T-helper 1 cell treated with Interleukin-12 subunit alpha and Interleukin-12 subunit beta and Interleukin-4 antibody, amounts not matched to agents 30 μg/mL and 1 μg/mL, for 36 hours (primary cell): ENCODE results near the gene KLHL26.
"Not testable (repeated sequence)": the region's sequence is repeated elsewhere in the genome, so short reads cannot be mapped to it uniquely, and the experiment has no call there.

ENCODE experiments used
- H3K27ac Mint-ChIP-seq: one replicate; pipeline ENCODE4 v1.8.0; 2021; ENCODE audit warnings: mild to moderate bottlenecking, mixed read lengths
- H3K27me3 Mint-ChIP-seq: one replicate; pipeline ENCODE4 v1.8.0; 2021; ENCODE audit warnings: low read depth, mixed read lengths
- H3K36me3 Mint-ChIP-seq: one replicate; pipeline ENCODE4 v1.8.0; 2021; ENCODE audit warnings: low read depth, mixed read lengths
- H3K4me1 Mint-ChIP-seq: one replicate; pipeline ENCODE4 v1.8.0; 2021; ENCODE audit warnings: low read depth, mixed read lengths
- H3K4me3 Mint-ChIP-seq: one replicate; pipeline ENCODE4 v1.8.0; 2021; ENCODE audit warnings: mild to moderate bottlenecking, moderate library complexity, mixed read lengths
- H3K9me3 Mint-ChIP-seq: one replicate; pipeline ENCODE4 v1.8.0; 2021; ENCODE audit warnings: mixed read lengths

Gene KLHL26, protein sequence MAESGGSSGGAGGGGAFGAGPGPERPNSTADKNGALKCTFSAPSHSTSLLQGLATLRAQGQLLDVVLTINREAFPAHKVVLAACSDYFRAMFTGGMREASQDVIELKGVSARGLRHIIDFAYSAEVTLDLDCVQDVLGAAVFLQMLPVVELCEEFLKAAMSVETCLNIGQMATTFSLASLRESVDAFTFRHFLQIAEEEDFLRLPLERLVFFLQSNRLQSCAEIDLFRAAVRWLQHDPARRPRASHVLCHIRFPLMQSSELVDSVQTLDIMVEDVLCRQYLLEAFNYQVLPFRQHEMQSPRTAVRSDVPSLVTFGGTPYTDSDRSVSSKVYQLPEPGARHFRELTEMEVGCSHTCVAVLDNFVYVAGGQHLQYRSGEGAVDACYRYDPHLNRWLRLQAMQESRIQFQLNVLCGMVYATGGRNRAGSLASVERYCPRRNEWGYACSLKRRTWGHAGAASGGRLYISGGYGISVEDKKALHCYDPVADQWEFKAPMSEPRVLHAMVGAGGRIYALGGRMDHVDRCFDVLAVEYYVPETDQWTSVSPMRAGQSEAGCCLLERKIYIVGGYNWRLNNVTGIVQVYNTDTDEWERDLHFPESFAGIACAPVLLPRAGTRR

GRCh38 chr19:18636969-18637629 lies at the start of gene KLHL26:
TSS of gene KLHL26 (plus strand) at chr19:18637028. CDS start at chr19:18637055, 27 bp downstream.
- no peaks in the 10 kb centered on the region for H3K36me3 Mint-ChIP-seq
- H3K4me3 Mint-ChIP-seq, result peak within 1 kb of the TSS; percentile 95
- H3K27ac Mint-ChIP-seq, result peak within 1 kb of the TSS; percentile 97
- H3K9me3 Mint-ChIP-seq, result no peaks in the 10 kb centered on the region
- H3K27me3 Mint-ChIP-seq, result peaks cover 7% of the 10 kb centered on the region
- H3K4me1 Mint-ChIP-seq, result peaks cover 27% of the 10 kb centered on the region

DNA sequence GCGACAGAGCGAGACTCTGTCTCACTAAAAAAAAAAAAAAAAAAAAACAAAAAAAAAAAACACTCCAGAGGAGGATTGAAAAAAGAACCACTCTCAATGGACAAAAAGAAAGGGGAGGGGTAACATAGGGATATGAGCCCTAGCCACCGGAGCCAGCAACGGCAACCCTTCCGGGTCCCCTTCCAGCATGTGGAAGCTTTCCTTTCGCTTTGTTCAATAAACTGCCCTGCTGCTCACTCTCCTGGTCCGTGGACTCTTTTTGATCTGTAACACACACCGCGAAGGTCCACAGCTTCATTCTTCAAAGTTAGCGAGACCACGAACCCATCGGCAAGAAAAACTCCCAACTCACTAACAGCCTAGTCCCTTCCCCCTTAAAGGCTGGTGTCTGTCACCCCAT lies 49.3 kb upstream of the KLHL26 start:
- Mint-ChIP-seq H3K27ac (peak overlapping the region; percentile 95), H3K36me3 (peaks cover 11% of the 10 kb centered on the region), H3K9me3 (no peaks in the 10 kb centered on the region), H3K4me3 (peak overlapping the region; percentile 88), H3K4me1 (peaks cover 36% of the 10 kb centered on the region), H3K27me3 (no peaks in the 10 kb centered on the region)

DNA sequence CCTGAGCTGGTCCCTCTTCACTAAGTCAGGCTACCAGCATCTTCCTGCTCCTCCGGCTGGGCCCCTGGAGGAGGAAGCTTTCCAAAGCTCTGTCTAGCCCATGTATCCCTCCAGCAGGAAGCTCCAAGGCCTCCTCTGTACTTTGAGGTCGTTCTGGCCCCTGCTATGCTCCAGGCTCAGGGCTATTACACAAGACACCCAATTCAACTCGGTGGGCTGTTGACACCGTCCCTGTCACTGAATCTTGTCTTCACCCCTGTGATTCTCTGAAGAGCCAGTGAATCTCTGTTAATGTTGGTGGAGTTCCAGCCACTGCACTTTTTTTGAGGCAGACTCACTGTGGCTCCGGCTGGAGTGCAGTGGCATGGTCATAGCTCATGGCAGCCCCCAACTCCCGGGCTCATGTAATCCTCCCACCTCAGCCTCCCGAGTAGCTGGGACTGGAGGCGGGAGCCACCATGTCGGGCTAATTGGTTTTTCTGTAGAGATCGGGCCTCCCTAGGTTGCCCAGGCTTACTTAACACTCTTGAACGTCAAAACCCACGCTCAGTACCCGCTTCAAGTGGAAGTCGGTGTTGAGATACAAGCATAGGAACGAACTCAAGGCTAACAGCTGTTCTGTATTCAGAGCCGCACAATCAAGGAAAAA lies 48.7 kb upstream of the KLHL26 start:
- peaks cover 11% of the 10 kb centered on the region for H3K36me3 Mint-ChIP-seq
- no peaks in the 10 kb centered on the region for H3K27me3 Mint-ChIP-seq
- peak overlapping the region; percentile 88 for H3K4me3 Mint-ChIP-seq
- H3K9me3 Mint-ChIP-seq, result no peaks in the 10 kb centered on the region
- peak overlapping the region; percentile 95 for H3K27ac Mint-ChIP-seq
- H3K4me1 Mint-ChIP-seq, result peaks cover 36% of the 10 kb centered on the region

DNA sequence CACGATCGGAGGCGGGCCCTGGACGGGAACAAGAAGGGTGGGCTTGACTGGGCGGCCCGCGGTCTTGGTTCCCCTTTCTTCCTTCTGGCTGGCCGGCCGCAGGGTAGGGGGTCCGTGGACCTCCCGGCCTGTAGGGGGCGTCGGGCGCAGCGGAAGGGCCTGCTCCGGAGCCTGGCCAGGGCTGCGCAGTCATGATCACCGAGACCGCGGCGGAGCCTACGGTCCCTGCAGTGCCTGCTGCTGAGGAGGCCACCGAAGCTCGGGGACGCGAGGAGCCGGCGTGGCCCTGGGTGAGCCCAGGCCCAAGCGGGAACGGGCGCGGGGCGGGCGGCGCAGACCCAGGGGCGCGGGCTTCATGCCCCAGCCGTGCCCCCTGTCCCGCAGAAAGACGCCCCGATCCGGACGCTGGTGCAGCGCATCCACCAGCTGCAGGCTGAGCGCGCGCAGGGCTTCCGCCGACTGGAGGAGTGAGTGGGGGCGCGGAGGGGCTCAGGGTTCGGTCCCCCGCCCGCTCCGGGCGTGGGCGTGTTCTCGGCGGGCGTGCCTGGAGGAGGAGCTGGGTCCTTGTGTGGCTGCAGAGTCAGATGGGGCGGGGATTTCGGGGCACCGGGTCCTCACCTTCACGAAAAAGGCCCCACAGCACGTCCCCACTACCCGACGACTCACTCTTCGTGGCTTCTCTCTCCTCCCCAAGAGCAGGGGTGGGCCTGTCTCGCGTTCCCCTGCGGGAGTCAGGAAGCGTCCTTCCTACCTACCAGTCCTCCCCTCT lies 48.0 kb upstream of the KLHL26 start, which contains the start of gene REX1BD:
TSS of gene REX1BD (plus strand) at position 188 of the 769 bp plus-strand sequence. CDS start at position 192, 4 bp downstream.
- Mint-ChIP-seq H3K4me3 (peak within 1 kb of the TSS; percentile 88), H3K27me3 (no peaks in the 10 kb centered on the region), H3K9me3 (no peaks in the 10 kb centered on the region), H3K36me3 (peaks cover 11% of the 10 kb centered on the region), H3K4me1 (peaks cover 40% of the 10 kb centered on the region), H3K27ac (peak within 1 kb of the TSS; percentile 95)

- no peaks in the 10 kb centered on the region for H3K9me3 Mint-ChIP-seq
- peaks cover 38% of the 10 kb centered on the region for H3K4me1 Mint-ChIP-seq
- peaks cover 11% of the 10 kb centered on the region for H3K36me3 Mint-ChIP-seq
- peak overlapping the region; percentile 88 for H3K4me3 Mint-ChIP-seq
- peak overlapping the region; percentile 94 for H3K27ac Mint-ChIP-seq
- H3K27me3 Mint-ChIP-seq, result peaks cover 2% of the 10 kb centered on the region
Measured at GRCh38 chr19:18589380-18590272, 47.2 kb upstream of the KLHL26 start.

GRCh38 chr19:18590273-18591272 lies 46.3 kb upstream of the KLHL26 start:
- Mint-ChIP-seq H3K9me3 (no peaks in the 10 kb centered on the region), H3K4me3 (peak overlapping the region; percentile 88), H3K27ac (peak overlapping the region; percentile 87), H3K27me3 (peaks cover 7% of the 10 kb centered on the region), H3K36me3 (peaks cover 12% of the 10 kb centered on the region), H3K4me1 (peaks cover 35% of the 10 kb centered on the region)

GRCh38 chr19:18591735-18592385 lies 45.0 kb upstream of the KLHL26 start:
- no peaks in the 10 kb centered on the region for H3K9me3 Mint-ChIP-seq
- peaks cover 29% of the 10 kb centered on the region for H3K4me1 Mint-ChIP-seq
- peaks cover 13% of the 10 kb centered on the region for H3K27me3 Mint-ChIP-seq
- peak overlapping the region; percentile 51 for H3K4me3 Mint-ChIP-seq
- no peak overlapping the region for H3K27ac Mint-ChIP-seq
- peaks cover 12% of the 10 kb centered on the region for H3K36me3 Mint-ChIP-seq

DNA sequence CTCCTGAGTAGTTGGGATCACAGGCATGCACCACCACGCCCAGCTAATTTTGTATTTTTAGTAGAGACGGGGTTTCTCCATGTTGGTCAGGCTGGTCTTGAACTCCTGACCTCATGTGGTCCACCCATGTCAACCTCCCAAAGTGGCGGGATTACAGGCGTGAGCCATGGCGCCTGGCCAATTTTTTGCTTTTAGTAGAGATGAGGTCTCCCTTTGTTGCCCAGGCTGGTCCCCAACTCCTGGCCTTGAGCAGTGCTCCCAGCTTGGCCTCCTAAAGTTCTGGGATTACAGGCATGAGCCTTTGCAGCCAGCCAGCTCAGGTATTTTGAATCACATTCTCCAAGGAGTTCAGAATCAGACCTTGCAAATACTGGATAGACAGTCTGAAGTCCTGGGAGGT lies 44.1 kb upstream of the KLHL26 start:
- not testable (repeated sequence) for H3K9me3 Mint-ChIP-seq, H3K27ac Mint-ChIP-seq, H3K4me3 Mint-ChIP-seq
- Mint-ChIP-seq H3K36me3 (peaks cover 12% of the 10 kb centered on the region), H3K27me3 (peaks cover 13% of the 10 kb centered on the region), H3K4me1 (peaks cover 27% of the 10 kb centered on the region)

DNA sequence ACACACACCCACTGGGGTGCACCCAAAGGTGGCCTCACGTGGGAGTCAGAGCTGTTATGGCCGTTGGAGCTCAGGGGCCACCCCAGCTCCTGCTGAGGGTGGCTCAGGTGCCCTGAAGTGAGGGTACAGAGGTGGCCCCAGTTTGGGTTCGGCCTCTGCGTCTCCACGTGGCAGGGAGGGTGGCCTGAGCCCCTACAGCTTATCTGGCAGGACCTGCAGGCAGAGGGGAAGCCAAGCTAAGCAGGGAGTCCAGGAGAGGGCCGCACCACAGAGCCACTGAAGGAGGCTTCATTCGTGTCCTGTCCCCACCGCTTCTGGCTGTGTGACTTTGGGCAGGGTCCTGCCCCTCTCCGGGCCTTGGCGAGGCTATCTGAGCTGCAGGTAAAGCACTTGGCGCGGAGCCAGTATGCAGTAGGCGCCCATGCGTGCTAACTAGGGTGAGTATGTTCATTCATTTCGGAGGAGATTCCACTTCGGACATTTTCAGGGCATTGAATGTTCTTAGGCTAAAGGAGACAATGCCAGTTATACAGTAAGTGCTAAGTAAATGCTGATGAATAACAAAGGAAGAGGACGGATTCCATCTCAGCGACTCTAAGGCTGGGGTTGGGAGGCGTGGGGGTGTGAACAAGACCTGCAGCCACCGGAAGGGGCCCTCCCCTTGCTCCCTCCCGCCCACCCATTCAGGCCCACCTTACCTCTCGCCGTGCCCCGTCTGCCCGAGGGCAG lies 43.3 kb upstream of the KLHL26 start:
- Mint-ChIP-seq H3K4me3 (peak overlapping the region; percentile 60), H3K27ac (no peak overlapping the region), H3K4me1 (peaks cover 20% of the 10 kb centered on the region), H3K36me3 (peaks cover 12% of the 10 kb centered on the region), H3K27me3 (peaks cover 13% of the 10 kb centered on the region), H3K9me3 (no peaks in the 10 kb centered on the region)

- Mint-ChIP-seq H3K9me3 (no peaks in the 10 kb centered on the region), H3K36me3 (peaks cover 12% of the 10 kb centered on the region), H3K27me3 (peaks cover 16% of the 10 kb centered on the region), H3K4me1 (peaks cover 20% of the 10 kb centered on the region), H3K27ac (no peak overlapping the region), H3K4me3 (peak overlapping the region; percentile 72)
Measured at GRCh38 chr19:18594096-18594823, 42.6 kb upstream of the KLHL26 start.
